Adrenal gland (tissue), 5 donors: ENCODE measurements around the gene KLF17.

ENCODE experiments used
- CTCF ChIP-seq, 6 experiments: fragments of 450-650 bp in 4 of 6; fragments of 200-600 bp in 2 of 6; sonication (generic) in 1 of 6; IDR thresholded peaks; 1 replicate in 5 of 6; 2 replicates in 1 of 6; pipeline versions ENCODE4 v1.5.1 to v1.8.0; 2016 to 2021; ENCODE audit warnings: antibody characterized with exemption in 6 of 6, mild to moderate bottlenecking in 2 of 6, moderate library complexity in 1 of 6
- POLR2A ChIP-seq, 2 donors: fragments of 450-650 bp; IDR thresholded peaks; one replicate each; pipeline ENCODE4 v1.6.1; 2017; ENCODE audit warnings: antibody characterized with exemption in 2 of 2, mild to moderate bottlenecking in 2 of 2, moderate library complexity in 1 of 2
- donor health status: DM: no; HTN: no; CAD: no.

DNA sequence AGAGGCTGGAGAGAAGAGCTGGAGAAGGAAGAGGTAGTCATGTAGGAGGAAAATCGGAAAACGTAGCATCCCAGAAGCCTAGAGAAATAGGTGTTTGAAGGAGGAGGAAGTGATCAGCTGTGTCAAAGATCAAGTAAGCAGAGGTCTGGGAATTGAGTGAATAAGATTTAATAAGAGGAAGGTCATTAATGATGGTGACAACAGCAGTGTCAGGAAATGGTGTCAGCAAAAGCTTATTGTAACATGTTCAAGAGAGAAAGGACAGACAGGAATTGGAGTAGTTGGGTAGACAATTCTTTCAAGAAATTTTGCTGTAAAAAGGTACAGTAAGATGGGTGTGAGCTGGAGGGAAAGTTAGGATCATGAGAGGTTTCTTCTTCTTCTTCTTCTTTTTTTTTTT lies 45.8 kb upstream of the KLF17 start:
- TF ChIP-seq CTCF (IDR thresholded peaks at IDR 0.05), result no peak
- no peak for TF ChIP-seq POLR2A (IDR thresholded peaks at IDR 0.05)
